NK-92 (cell line): ENCODE data around the gene KLK4.
"Not testable (repeated sequence)": the region's sequence is repeated elsewhere in the genome, so short reads cannot be mapped to it uniquely, and the experiment has no call there.

ENCODE experiments used
- DNase-seq: peaks from one replicate; lab custom pipeline; 2025; ENCODE audit not compliant: unreplicated experiment; lab: John Stamatoyannopoulos, UW

Gene KLK4

GRCh38 chr19:50916069-50916468 is 4.9 kb upstream of the KLK4 start:
- no peak for DNase-seq

- DNase-seq, result no peak
Observed at GRCh38 chr19:50912727-50913716, 1.8 kb upstream of the KLK4 start.

GRCh38 chr19:50912102-50912599 is 956 bp upstream of the KLK4 start:
- no peak for DNase-seq

GRCh38 chr19:50910722-50911121 is 473 bp downstream of the KLK4 start:
- DNase-seq, result no peak

- DNase-seq, result no peak
Observed at GRCh38 chr19:50909240-50910070, 1.7 kb downstream of the KLK4 start.

- no peak for DNase-seq
Observed at GRCh38 chr19:50908336-50908735, 2.9 kb downstream of the KLK4 start.

GRCh38 chr19:50906217-50906616 is 5.0 kb downstream of the KLK4 start:
- no peak for DNase-seq

- DNase-seq, result no peak
Observed at GRCh38 chr19:50902640-50903039, 8.6 kb downstream of the KLK4 start.

- no peak for DNase-seq
Observed at GRCh38 chr19:50899569-50899968, 11.6 kb downstream of the KLK4 start.

- no peak for DNase-seq
Observed at GRCh38 chr19:50898018-50898417, 13.2 kb downstream of the KLK4 start.

GRCh38 chr19:50897612-50898011 is 13.6 kb downstream of the KLK4 start:
- no peak for DNase-seq

GRCh38 chr19:50897191-50897607 is 14.0 kb downstream of the KLK4 start:
- DNase-seq, result no peak

- DNase-seq, result no peak
Observed at GRCh38 chr19:50896591-50897190, 14.5 kb downstream of the KLK4 start.

- DNase-seq, result not testable (repeated sequence)
Observed at GRCh38 chr19:50896089-50896590, 15.1 kb downstream of the KLK4 start.

- no peak for DNase-seq
Observed at GRCh38 chr19:50894478-50895356, 16.5 kb downstream of the KLK4 start.

- no peak for DNase-seq
Observed at GRCh38 chr19:50893047-50893736, 18.0 kb downstream of the KLK4 start.

GRCh38 chr19:50891253-50891625 is 20.0 kb downstream of the KLK4 start:
- DNase-seq, result no peak

- no peak for DNase-seq
Observed at GRCh38 chr19:50890422-50891252, 20.6 kb downstream of the KLK4 start.

- DNase-seq, result no peak
Observed at GRCh38 chr19:50889638-50890037, 21.6 kb downstream of the KLK4 start.
